CD4-positive, alpha-beta T cell treated with Interleukin-1 beta for 1 hour (primary cell): Measurements from ENCODE around the gene PINK1.
A peak's percentile ranks its signal among the peaks of the same experiment; 100 is the strongest.
"Not testable (repeated sequence)": the region's sequence is repeated elsewhere in the genome, so short reads cannot be mapped to it uniquely, and the experiment has no call there.

ENCODE experiments used
- DNase-seq, 2 donors: peaks; one replicate each; pipeline ENCODE4 v3.0.0-alpha.2; 2020 to 2022

The PINK1 gene

GRCh38 chr1:20633190-20634064 is at the start of gene PINK1:
Gene PINK1, plus strand, starts transcription at chr1:20633458. Its CDS starts 91 bp downstream, at chr1:20633549.
- DNase-seq, result peak; percentile 86 to 92

- no peak for DNase-seq
These were observed 48.4 kb upstream of the PINK1 start for GRCh38 chr1:20584890-20585289.

- DNase-seq, result no peak
These were observed 46.2 kb upstream of the PINK1 start for GRCh38 chr1:20586953-20587660.

DNA sequence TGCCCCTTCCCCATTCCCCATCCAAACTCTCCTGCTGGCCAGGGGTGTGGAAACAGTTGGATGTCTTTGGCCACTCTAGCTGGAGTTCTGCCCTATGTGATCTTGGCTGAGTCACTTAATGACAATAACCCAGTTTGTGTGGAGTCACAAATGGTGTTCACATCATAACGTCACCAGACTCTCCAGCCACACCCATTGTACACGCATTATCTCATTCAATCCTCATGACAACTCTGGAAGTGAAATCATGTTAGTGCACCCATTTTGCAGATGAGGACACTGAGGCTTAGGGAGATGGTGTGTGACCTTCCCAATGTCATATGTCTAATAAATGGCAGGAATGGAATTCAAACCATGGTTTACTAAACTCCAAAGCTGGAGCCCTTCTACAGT is 45.6 kb upstream of the PINK1 start:
- no peak for DNase-seq

DNA sequence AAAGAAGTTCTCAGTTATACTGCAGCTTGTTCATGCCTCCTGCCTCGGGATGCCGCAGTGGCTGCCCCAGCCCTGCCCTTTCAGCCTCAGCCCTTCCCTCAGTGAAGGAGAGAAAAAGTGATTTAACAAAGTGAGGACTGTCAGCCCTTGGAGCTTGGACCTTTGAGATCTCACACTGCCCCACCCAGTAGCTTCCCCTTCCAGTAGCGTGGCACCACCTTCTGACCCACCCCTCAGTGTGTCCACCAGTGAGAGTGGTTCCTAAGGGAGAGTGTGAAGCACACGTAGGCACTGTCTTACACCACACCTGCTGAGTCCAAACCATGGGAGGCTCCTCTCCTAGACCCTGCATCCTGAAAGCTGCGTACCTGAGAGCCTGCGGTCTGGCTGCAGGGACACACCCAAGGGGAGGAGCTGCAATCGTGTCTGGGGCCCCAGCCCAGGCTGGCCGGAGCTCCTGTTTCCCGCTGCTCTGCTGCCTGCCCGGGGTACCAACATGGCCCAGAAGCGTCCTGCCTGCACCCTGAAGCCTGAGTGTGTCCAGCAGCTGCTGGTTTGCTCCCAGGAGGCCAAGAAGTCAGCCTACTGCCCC is 44.5 kb upstream of the PINK1 start, which contains the start of gene CDA:
CDA (plus strand) TSS at position 464 of the 592 bp plus-strand sequence; CDS start at position 497, 33 bp downstream.
- peak in 1 of 2 donors; percentile 45 for DNase-seq

GRCh38 chr1:20589331-20590278 is 43.7 kb upstream of the PINK1 start:
- DNase-seq, result peak in 1 of 2 donors; percentile 47

DNA sequence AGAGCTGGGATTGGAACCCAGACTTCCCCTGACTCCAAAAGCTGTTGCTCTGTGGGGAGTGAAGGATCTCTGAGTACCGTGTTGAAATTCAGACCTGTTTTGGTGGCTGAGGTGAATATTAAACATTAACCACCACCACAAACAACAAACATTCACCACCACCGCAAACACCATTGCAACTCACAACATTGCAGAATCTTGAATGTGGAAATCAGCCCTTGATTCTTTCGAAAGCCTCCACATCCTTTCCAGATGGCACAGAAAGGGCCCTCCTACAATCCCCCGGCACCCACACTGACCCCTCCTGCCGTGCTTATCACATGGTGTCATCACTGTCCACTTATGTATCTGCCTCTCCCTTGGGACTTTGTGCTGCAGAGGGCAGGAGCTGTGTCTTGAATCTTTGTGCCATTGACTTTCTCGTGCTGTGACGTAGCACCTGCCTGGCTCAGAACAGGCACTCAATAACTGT is 42.9 kb upstream of the PINK1 start:
- peak in 1 of 2 donors; percentile 52 for DNase-seq

DNA sequence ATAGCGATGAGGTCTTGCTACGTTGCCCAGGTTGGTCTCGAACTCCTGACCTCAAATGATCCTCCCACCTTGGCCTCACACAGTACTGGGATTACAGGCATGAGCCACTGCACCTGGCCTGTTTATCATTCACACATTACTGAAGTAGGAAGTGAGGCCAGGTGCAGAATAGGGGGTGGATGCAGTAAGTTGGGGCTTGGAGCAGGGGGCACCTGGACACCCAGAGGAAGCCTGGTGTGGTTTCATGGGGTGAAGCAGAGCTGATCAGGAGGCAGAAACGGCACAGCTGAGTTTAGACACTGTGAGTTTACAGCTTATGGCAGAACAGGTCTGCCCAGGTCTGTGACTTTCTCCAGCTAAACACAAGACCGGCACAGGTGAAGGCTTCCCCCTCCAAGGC is 39.5 kb upstream of the PINK1 start:
- DNase-seq, result no peak

GRCh38 chr1:20594746-20595145 is 38.5 kb upstream of the PINK1 start:
- DNase-seq, result no peak

GRCh38 chr1:20596106-20596505 is 37.2 kb upstream of the PINK1 start:
- no peak for DNase-seq

- no peak for DNase-seq
These were observed 35.6 kb upstream of the PINK1 start for GRCh38 chr1:20597650-20598049.

DNA sequence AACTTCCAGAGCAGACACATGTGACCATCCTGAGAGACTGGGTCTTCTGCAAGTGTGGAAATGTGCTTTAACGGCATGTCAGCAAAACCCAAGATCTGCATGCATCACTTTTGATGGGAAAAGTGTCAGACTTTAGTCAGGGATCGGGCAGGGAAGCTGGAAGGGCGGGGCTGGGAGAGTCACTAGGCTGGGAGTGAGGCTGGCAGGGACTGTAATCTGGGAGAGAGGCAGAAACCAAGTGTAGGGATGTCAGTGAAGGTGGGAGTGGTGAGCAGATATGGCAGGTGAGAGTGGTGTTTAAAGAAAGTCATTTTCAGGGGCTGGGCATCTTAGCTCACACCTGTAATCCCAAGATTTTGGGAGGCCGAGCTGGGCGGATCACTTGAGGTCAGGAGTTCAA is 33.1 kb upstream of the PINK1 start:
- no peak for DNase-seq

DNA sequence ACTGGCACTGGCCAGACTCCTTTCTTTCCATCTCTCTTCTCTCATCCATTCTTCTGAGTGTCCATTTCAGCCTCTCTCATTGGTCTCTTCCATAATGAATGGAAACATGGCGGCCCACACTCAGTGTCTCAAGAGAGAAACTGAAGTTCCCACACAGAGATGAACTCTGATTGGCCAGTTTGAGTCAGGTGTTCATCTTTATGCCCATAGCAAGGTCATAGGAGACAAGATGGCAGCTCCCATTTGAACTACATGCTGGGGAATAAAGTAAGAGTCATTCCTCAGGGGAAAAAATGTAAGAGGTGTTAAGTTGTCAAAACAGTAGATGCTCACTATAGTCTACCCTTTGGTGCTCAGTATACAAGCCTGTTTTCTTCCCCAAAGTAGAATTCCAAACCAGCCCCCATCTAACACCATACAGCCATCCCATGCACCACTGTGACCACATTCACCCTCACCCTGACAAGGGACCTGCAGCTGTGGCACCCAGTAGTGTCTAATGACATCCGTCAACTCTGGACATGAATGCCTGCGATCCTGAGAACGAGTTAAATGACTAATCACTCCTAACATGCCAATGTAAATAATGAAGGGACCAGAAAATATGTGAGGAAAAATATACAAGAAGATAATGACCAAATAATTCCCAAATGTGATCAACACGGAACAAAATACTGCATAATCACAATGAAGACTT is 32.0 kb upstream of the PINK1 start:
- DNase-seq, result no peak

- no peak for DNase-seq
These were observed 30.3 kb upstream of the PINK1 start for GRCh38 chr1:20602851-20603450.

DNA sequence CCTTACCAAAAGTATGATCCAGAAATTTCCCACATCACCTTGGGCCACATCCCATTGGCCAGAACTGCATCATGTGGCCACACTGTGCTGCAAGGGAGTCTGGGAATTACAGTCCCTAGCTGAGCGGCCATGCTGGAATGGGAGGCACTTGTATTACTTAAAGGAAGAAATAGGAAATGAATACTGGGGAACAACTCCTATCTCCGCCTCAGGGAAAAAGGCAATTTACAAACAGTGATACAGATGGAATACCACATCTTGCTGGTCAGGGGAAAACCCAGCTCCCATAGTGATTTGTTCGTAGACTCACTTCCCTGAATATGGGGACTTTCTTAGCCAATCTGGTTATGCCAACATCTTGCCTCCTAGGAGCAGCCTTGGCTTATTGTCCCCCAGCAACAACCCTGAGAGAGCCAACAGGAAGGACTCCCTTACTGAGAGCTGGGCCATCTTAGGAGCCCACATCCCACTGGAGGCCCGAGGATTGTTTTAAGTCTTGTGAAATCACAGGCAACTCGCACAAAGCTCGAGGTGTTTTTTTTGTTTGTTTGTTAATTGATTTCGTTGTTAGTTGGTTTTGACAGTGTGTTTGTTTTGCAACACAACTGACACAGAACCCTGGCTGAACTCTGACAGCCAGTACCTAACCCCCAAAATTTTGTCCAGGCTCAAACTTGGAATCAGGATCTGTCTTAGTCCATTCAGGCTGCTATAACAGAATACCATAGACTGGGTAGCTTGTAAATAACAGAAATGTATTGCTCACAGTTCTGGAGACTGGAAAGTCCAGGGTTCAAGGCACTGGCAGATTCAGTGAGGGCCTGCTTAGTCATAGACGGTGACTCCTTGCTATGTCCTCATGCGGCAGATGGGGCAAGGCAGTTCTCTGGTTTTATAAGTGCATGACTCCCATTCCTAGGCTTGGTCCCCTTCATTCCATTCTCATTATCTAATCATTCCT is 29.5 kb upstream of the PINK1 start:
- peak in 1 of 2 donors; percentile 39 for DNase-seq

DNA sequence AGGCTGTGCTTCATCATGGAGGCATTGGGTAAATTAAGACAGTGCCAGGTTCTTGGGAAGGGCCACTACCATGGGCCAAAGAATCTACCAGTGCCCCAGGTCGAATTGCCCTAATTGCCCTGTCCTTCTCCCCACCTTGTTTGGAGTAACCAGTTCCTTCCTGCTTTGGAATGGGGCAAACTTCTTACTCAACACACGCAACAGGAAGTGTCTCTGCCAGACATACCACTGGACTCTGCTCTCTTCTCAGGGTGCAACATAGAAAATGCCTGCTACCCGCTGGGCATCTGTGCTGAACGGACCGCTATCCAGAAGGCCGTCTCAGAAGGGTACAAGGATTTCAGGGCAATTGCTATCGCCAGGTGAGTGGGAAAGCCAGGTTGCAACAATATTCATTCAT is 28.6 kb upstream of the PINK1 start:
- DNase-seq, result no peak

GRCh38 chr1:20606801-20607570 is 26.3 kb upstream of the PINK1 start:
- not testable (repeated sequence) for DNase-seq

- DNase-seq, result no peak
These were observed 23.7 kb upstream of the PINK1 start for GRCh38 chr1:20609541-20609940.

DNA sequence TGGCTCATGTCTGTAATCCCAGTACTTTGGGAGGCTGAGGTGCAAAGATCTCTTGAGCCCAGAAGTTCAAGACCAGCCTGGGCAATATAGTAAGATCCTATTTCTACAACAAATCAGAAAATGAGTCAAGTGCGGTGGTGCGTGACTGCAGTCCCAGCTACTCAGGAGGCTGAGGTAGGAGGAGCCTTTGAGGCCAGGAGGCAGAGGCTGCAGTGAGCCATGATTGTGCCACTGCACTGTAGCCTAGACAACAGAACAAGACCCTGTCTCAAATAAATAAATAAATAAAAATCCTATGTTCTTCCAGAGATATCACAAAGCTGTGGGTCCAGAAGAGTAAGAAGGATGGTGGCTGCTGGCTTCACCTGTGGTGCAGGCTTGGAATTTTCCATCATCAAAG is 22.3 kb upstream of the PINK1 start:
- DNase-seq, result no peak
